Suprapubic skin (tissue), 4 donors: ENCODE results near the gene BATF.

Experiments
- EP300 ChIP-seq: sonication (generic); formaldehyde crosslinking; IDR thresholded peaks from one replicate; pipeline ENCODE4 v1.6.1; 2017; ENCODE audit warnings: antibody characterized with exemption
- POLR2AphosphoS5 ChIP-seq, 3 donors: sonication (generic); formaldehyde crosslinking; IDR thresholded peaks; one replicate each; pipeline ENCODE4 v1.6.1; 2017; ENCODE audit warnings: antibody characterized with exemption in 3 of 3
- TF ChIP-seq, protein P1 (sequence below), 2 donors: fragments of 200-600 bp in 1 of 2; fragments of 450-650 bp in 1 of 2; sonication (generic) in 1 of 2; IDR thresholded peaks; one replicate each; pipeline ENCODE4 v1.5.1; 2016 to 2019; ENCODE audit warnings: antibody characterized with exemption in 2 of 2, mild to moderate bottlenecking in 1 of 2, moderate library complexity in 1 of 2

GRCh38 chr14:75497701-75498100, 24.6 kb upstream of the BATF start:
- TF ChIP-seq, protein P1, sequence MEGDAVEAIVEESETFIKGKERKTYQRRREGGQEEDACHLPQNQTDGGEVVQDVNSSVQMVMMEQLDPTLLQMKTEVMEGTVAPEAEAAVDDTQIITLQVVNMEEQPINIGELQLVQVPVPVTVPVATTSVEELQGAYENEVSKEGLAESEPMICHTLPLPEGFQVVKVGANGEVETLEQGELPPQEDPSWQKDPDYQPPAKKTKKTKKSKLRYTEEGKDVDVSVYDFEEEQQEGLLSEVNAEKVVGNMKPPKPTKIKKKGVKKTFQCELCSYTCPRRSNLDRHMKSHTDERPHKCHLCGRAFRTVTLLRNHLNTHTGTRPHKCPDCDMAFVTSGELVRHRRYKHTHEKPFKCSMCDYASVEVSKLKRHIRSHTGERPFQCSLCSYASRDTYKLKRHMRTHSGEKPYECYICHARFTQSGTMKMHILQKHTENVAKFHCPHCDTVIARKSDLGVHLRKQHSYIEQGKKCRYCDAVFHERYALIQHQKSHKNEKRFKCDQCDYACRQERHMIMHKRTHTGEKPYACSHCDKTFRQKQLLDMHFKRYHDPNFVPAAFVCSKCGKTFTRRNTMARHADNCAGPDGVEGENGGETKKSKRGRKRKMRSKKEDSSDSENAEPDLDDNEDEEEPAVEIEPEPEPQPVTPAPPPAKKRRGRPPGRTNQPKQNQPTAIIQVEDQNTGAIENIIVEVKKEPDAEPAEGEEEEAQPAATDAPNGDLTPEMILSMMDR (IDR thresholded peaks at IDR 0.05), result no peak
- TF ChIP-seq EP300 (no peak), POLR2AphosphoS5 (IDR thresholded peaks at IDR 0.05) (no peak)
